ENCODE measurements around the gene PIK3R2.

DNA sequence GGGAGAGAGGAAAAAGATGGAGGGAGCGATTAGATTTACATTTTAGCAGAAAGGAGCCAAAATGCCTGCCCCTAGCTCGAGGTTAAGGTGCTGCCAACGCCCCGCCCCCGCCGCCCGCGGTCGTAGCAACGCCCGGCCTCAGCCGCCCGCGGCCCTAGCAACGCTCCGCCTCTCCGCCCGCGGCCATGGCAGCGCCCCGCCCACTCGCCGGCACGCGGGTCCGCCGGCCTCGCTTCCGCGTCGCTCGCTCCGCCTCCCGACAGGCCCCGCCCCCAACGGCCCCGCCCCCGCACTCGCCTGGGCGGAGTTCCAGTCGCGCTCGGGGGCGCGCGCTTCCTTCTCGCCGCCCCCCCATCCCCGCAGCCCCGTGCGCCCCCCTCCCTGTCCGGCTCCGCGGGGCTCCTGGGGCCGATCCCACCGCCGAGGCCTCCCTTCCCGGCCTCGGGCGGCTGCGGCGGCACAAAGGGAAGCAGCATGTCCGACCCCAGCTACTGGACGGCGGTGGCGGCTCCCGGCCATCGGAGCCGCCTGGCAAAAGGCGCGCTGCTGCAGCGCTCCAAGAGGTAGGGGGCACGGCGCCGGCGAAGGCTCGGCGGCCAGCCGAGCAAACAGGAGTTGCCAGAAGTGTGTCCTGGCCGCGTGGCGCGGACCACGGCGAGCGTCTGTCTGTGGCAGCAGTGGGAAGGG, 35.1 kb upstream of the PIK3R2 start:
- TF ChIP-seq SUZ12 (IDR thresholded peaks at IDR 0.05) (no peak), FOXK2 (IDR thresholded peaks at IDR 0.05) (no peak), BHLHE40 (IDR thresholded peaks at IDR 0.05; ENCODE audit: borderline replicate concordance) (no peak), ELF4 (IDR thresholded peaks at IDR 0.05) (no peak), FOXM1 (IDR thresholded peaks at IDR 0.05; ENCODE audit: borderline replicate concordance) (no peak), TARDBP (IDR thresholded peaks at IDR 0.05) (no peak), CTBP1 (IDR thresholded peaks at IDR 0.05; ENCODE audit: borderline replicate concordance) (no peak), NFRKB (IDR thresholded peaks at IDR 0.05) (no peak), SP1 (IDR thresholded peaks at IDR 0.05) (no peak), HDGF (IDR thresholded peaks at IDR 0.05; ENCODE audit: borderline replicate concordance) (no peak)
- TF ChIP-seq, protein P1, sequence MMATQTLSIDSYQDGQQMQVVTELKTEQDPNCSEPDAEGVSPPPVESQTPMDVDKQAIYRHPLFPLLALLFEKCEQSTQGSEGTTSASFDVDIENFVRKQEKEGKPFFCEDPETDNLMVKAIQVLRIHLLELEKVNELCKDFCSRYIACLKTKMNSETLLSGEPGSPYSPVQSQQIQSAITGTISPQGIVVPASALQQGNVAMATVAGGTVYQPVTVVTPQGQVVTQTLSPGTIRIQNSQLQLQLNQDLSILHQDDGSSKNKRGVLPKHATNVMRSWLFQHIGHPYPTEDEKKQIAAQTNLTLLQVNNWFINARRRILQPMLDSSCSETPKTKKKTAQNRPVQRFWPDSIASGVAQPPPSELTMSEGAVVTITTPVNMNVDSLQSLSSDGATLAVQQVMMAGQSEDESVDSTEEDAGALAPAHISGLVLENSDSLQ (IDR thresholded peaks at IDR 0.05) = no peak
